Activated T-cell treated with anti-CD3 and anti-CD28 coated beads for 1 hour (primary cell): Measurements from ENCODE around the gene SUSD3.

ENCODE experiments used
- DNase-seq: peaks from one replicate; pipeline ENCODE4 v3.0.0-alpha.2; 2020; ENCODE audit warnings: low read depth

Gene SUSD3

GRCh38 chr9:93030642-93031628, 27.6 kb upstream of the SUSD3 start:
- no peak for DNase-seq

GRCh38 chr9:93031629-93032430, 26.7 kb upstream of the SUSD3 start:
- no peak for DNase-seq

GRCh38 chr9:93032545-93032944, 26.0 kb upstream of the SUSD3 start:
- no peak for DNase-seq

GRCh38 chr9:93033531-93033930, 25.0 kb upstream of the SUSD3 start:
- DNase-seq = no peak

- DNase-seq = no peak
These were observed 23.3 kb upstream of the SUSD3 start for GRCh38 chr9:93035106-93035660.

GRCh38 chr9:93035821-93036351, 22.6 kb upstream of the SUSD3 start:
- DNase-seq = no peak

GRCh38 chr9:93036887-93037475, 21.5 kb upstream of the SUSD3 start:
- DNase-seq = no peak

GRCh38 chr9:93037476-93037971, 21.0 kb upstream of the SUSD3 start:
- no peak for DNase-seq

GRCh38 chr9:93038918-93039317, 19.6 kb upstream of the SUSD3 start:
- DNase-seq = no peak

- DNase-seq = no peak
These were observed 19.0 kb upstream of the SUSD3 start for GRCh38 chr9:93039456-93039855.

- DNase-seq = no peak
These were observed 18.5 kb upstream of the SUSD3 start for GRCh38 chr9:93039976-93040375.

- no peak for DNase-seq
These were observed 18.1 kb upstream of the SUSD3 start for GRCh38 chr9:93040409-93040808.

- no peak for DNase-seq
These were observed 17.2 kb upstream of the SUSD3 start for GRCh38 chr9:93041108-93041802.

- no peak for DNase-seq
These were observed 15.4 kb upstream of the SUSD3 start for GRCh38 chr9:93043122-93043521.

- DNase-seq = no peak
These were observed 13.0 kb upstream of the SUSD3 start for GRCh38 chr9:93045521-93045920.

GRCh38 chr9:93048566-93049448, 9.7 kb upstream of the SUSD3 start:
- DNase-seq = no peak

GRCh38 chr9:93049491-93049890, 9.0 kb upstream of the SUSD3 start:
- DNase-seq = no peak

- DNase-seq = no peak
These were observed 8.3 kb upstream of the SUSD3 start for GRCh38 chr9:93050231-93050630.

- DNase-seq = no peak
These were observed 6.8 kb upstream of the SUSD3 start for GRCh38 chr9:93051680-93052089.
